HT1080 (cell line): ENCODE results near the gene PALM. TPM values are rescaled to one million over a fixed set of nuclear protein-coding genes. Genes with fewer than 3 reads are reported as not detected.

ENCODE experiments used
- DNase-seq: peaks from one replicate; pipeline ENCODE4 v3.0.0-alpha.2; 2015; ENCODE audit warnings: low read depth
- total RNA-seq: library from RNA; depleted of rRNA; stranded (reverse); fragments of >200 nt; shearing (Covaris generic); gene quantifications from 2 replicates; pipeline ENCODE4 v1.2.3, GENCODE V29; 2014

PALM gene
- total RNA-seq, 1 experiment from 2014 or later: not detected

DNA sequence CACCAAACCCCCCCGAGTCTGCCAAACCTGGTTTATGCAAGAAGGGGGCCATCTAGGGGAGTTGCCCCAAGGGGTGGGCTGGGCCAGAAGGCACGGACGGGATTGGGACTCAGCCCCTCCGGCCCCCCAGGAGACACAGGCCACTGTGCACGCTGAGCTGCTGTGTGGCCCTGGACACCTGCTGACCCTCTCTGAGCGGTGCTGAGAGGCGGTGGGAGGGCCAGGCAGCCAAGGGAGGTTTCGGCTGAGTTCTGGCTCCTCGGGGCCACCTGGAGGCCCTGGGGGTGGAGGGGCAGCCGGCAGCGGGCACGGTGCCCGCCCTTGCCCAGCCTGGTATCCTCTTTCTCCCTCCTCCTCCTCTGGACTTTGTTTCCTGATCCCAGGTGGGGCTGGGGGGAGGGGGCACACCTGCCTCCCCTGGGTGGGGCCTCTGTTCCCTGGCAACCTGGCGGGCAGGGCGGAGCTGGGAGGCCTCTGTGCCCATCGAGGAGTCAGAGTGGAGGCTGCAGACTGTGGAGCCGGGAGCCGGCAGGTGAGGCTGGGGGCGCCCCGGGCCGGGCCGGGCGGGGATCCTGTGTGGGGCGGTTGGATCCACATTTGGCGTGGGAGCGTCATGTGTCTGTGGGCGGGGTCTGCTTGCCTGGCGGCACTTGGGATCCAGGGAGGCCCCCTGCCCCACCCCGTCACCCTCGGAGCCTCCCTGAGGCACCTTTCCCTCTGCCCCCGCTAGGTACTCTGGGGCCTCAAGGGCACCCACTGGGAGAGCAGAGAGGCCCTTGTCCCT is 42.1 kb downstream of the PALM start, which contains the start of gene MISP:
Gene MISP, plus strand, starts transcription at position 473 of the 784 bp plus-strand sequence. CDS start 5,835 bp downstream, outside the sequence.
- no peak for DNase-seq

DNA sequence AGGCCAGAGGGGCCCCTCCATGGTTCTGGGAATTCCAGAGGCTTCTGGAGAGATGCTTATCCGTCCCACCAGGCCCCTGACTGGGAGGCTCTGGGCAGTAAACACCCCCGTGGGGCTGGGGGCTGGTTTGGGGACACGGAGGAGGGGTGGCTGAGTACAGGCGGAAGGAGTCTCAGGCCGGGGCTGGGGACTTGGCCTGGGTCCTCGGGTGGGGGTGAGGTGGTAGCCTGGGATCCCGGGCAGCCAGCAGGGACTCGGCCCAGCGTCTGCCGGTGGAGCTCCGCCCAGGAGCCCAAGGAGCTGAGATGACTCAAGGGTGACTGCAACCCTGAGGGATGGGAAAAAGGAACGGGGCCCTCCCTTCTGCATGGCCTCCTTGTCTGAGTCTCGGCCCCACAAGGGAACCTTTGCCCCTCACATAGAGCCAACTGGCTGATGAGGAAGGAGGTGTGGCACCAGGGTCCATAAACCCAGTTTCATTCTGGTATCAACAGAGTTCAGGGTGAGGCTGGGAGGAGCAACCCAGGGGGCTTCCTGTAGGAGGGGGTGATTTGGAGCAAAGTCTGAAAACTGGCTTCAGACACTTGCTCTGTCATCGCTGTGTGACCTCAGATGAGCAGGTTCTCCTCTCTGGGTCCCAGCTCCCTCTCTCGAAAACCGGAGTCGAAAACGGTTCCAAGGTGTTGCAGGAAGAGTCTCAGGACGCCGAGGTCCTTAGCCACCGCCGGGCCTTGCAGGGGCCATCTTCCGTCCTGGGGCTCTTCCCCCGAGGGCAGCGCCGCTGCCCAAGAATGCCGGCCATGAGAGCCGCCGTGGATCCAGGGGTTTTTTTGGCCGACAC is 43.0 kb downstream of the PALM start:
- DNase-seq: peak; percentile 79

DNA sequence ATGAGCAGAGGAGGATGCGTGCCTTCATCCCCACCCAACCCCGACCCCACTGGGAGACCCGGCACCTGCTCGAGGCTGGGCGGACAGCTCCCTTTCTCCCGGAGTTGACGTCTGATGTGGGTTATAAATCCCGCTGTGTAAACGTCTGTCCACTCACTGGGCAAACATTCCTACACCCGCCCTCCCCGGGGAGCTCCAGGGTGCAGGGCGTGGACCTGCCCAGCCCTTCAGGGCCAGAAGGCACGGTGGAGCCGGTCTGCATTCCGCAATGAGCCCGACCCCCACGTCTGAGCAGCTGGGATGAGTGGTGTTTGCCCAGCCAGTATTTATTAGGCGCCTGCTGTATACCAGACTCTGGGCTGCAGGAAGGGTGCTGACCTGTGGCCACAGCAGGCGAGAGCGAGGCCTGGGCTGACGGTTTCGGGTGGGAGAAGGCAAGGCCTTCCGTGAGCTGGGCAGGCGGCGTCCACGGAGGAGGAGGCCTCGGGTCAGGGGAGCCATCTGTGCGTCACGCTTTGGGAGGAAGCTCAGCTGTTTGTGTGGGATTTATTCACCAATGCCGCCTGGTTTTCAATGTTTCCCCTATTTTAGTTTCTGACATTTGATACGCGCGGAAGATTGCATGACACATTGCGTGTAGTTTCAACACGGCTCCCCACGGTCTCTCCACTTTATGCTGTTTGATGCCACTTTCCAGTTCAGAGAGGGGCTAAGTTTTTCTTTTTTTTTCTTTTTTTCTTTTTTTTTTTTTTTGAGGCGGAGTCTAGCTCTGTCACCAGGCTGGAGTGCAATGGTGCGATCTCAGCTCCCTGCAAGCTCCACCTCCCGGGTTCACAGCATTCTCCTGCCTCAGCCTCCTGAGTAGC is 44.1 kb downstream of the PALM start:
- DNase-seq: peak; percentile 72

DNA sequence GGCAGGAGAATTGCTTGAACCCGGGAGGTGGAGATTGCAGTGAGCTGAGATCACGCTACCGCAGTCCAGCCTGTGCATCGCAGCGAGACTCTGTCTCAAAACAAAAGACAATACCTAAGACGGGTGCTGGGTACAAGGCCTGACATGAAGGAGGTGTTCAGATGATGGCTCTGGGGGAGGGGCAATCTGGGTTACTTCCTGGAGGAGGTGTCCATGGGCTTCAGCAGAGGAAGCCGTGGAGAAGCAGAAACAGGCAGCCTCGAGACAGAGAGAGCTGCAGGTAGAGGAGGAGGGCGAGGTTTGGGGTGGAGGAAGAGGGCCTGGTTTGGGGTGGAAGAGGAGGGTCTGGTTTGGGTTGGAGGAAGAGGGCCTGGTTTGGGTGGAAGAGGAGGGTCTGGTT is 45.8 kb downstream of the PALM start:
- no peak for DNase-seq

DNA sequence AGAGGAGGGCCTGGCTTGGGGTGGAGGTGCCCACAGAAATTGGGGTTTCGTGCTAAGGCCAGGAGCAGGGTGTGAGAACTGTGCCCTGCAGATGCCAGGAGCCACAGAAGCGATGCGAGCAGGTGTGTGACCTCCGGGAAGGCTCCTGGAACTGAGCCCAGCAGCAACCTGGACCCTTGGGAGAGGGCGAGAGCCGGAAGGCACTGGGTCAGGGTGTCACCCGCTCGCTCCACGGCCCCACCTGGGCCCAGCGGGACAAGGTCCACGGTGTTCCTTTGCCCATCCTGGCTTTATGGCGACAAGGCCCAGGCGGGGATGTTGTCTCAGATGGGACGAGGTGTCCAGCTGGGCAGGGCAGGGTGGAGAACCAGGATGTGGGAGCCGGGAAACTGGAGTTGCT is 46.3 kb downstream of the PALM start:
- DNase-seq: no peak

DNA sequence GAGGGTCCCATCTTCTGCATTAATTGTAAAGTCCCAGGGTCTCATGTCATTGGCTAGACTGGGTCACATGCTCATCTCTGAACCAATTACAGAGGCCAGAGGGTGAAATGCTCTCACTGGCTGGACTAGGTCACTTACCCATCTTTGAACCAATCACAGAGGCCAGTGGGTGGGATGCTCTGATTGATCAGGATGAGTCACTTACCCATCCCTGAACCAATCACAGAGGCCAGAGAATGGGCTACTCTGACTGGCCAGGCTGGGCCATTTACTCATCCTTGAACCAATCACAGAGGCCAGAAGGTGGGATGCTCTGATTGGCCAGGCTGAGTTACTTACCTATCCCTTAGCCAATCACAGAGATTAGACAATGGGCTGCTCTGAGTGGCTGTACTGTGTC is 47.5 kb downstream of the PALM start:
- peak; percentile 52 for DNase-seq

DNA sequence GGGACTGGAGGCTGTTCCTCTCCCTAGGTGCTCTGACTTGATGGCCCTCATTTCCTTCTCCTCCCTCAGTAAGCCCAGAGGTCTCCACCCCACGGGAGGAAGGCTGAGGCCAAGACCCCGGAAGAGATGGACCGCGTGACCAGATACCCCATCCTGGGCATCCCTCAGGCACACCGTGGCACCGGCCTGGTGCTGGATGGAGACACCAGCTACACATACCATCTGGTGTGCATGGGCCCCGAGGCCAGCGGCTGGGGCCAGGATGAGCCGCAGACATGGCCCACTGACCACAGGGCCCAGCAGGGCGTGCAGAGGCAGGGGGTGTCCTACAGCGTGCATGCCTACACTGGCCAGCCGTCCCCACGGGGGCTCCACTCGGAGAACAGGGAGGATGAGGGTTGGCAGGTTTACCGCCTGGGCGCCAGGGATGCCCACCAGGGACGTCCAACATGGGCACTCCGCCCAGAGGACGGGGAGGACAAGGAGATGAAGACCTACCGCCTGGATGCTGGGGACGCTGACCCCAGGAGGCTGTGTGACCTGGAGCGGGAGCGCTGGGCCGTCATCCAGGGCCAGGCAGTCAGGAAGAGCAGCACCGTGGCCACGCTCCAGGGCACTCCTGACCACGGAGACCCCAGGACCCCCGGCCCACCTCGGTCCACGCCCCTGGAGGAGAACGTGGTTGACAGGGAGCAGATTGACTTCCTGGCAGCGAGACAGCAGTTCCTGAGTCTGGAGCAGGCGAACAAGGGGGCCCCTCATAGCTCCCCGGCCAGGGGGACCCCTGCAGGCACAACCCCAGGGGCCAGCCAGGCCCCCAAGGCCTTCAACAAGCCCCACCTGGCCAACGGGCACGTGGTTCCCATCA is 48.3 kb downstream of the PALM start:
- no peak for DNase-seq

DNA sequence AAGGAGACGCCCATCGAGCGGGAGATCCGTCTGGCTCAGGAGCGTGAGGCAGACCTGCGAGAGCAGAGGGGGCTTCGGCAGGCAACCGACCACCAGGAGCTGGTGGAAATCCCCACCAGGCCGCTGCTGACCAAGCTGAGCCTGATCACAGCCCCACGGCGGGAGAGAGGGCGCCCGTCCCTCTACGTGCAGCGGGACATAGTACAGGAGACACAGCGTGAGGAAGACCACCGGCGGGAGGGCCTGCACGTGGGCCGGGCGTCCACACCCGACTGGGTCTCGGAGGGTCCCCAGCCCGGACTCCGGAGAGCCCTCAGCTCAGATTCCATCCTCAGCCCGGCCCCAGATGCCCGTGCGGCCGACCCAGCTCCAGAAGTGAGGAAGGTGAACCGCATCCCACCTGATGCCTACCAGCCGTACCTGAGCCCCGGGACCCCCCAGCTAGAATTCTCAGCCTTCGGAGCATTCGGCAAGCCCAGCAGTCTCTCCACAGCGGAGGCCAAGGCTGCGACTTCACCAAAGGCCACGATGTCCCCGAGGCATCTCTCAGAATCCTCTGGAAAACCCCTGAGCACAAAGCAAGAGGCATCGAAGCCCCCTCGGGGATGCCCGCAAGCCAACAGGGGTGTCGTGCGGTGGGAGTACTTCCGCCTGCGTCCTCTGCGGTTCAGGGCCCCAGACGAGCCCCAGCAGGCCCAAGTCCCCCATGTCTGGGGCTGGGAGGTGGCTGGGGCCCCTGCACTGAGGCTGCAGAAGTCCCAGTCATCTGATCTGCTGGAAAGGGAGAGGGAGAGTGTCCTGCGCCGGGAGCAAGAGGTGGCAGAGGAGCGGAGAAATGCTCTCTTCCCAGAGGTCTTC is 49.3 kb downstream of the PALM start:
- DNase-seq: no peak

DNA sequence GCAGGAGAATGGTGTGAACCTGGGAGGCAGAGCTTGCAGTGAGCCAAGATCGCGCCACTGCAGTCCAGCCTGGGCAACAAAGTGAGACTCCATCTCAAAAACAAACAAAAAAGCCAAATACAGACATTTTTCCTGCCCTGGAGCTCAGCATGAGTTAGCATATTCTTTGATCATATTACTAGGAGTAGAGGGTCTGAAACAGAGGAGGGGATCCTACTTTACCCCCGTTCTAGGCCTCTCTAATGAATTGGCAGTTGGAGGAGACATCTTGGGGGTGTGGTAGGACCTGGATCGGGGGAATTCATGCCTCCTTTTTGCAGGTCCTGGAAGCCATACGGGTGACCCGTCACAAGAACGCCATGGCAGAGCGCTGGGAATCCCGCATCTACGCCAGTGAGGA is 54.4 kb downstream of the PALM start:
- no peak for DNase-seq

DNA sequence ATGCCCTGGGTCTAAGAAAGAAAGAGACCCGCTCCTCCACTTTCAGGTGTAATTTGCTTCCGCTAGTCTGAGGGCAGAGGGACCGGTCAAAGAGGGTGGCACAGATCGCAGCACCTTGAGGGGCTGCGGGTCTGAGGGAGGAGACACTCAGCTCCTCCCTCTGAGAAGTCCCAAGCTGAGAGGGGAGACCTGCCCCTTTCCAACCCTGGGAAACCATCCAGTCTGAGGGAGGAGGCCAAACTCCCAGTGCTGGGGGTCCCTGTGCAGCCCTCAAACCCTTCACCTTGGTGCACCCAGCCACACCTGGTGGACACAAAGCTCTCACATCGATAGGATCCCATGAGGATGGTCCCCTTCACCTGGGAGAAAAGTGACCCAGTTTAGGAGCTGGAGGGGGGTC is 55.1 kb downstream of the PALM start:
- DNase-seq: no peak

DNA sequence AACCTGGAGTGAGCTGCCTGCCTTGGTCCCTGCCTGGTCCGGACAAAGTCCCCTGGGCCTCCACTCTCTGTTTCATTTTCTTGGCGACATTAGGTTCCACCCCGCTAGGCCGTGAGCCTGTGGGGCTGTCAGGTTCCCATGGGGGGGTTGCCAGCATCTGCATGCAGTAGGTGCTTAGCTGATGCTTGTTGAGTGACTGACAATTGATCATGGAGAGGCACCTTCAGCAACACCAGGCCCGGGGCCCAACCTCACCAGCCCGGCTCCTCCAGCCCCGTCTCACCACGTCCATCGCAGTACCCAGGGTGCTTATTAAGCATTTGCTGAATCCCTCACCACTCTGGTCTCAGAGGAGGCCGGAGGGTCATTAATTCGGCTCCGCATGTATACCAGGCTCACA is 55.6 kb downstream of the PALM start:
- DNase-seq: no peak

DNA sequence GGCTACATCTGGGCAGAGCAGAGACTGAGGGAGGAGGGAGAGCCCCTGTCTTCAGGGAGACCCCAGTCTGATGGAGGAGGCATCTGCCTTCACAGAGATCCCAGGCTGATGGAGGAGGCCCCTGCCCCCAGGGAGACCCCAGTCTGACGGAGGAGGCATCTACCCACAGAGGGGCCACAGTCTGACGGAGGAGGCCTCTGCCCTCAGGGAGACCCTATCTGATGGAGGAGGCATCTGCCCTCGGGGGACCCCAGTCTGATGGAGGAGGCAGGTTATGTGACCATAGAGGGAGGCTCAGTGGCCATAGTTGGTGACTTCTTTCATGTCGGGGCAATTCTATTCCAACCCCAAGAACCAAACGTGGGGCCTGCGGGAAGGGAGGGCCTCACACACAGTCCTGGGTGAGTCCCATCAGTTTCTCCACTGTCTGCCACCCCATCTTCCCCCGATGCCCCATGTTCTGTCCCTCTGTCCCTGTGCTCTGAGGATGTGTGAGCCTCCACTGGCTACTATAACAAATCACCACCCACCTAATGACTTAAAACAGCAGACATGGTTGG is 56.5 kb downstream of the PALM start:
- no peak for DNase-seq

DNA sequence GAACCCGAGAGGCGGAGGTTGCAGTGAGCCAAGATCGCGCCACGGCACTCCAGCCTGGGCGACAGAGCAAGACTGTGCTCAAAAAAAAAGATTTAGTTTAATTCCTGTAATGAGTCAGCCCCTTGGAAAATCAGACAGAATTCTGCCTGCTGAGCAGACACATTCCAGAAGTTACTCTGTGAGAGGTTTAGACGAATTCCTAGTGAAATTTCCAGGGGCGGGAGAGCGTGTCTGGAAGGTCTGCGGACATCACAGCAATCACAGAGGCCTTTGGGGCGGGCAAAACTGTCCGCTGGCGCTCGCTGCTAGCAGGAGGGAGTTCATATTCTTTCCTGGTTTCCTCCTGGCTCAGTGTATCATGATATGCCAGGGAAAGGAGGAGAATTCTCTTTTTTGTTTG is 59.7 kb downstream of the PALM start:
- peak; percentile 29 for DNase-seq

DNA sequence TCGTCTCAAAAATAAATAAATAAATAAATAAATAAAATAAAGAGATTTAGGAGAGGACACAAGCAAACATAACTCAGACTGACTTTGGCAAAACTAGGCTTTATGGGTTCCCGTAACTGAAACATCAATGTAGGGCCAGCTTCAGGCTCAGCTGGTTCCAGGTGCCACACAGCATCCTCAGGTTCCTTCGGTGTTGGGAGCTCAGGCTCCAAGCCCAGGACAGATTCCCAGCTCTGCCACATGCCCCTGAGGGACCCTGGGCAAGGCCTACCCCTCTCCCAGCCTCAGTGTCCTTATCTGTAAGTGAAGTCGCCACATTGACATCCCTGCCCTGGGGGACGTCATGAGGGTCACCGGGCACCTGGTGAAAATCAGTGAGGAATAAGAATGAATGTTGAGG is 60.9 kb downstream of the PALM start:
- no peak for DNase-seq

DNA sequence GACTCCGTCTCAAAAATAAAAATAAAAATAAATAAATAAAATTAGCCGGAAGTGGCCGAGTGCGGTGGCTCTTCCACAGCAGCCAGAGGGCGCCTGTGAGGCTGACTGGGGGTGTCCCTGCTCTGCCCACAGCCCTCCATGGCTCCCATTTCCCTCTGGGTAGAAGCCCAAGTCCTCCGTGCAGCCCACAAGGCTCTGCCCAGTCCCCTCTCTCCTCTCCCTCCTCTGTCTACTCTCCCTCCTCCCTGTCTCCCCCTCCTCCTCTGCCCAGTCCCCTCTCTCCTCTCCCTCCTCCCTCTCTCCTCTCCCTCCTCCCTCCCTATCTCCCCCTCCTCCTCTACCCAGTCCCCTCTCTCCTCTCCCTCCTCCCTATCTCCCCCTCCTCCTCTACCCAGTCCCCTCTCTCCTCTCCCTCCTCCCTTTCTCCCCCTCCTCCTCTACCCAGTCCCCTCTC is 62.6 kb downstream of the PALM start:
- DNase-seq: peak; percentile 42

DNA sequence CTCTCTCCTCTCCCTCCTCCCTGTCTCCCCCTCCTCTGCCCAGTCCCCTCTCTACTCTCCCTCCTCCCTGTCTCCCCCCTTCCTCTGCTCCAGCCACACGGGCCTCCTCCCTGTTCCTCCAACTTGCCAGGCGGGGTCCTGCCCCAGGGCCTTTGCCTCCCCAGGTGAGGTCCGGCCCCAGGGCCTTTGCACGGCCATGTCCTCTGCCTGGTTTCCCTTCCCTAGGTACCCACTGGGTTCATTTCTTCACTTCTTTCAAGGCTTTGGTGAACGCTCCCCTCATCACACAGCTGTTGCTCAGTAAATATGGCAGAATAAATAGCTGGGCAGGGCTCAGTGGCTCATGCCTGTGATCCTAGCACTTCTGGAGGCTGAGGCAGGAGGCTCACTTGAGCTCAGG is 63.3 kb downstream of the PALM start:
- no peak for DNase-seq

DNA sequence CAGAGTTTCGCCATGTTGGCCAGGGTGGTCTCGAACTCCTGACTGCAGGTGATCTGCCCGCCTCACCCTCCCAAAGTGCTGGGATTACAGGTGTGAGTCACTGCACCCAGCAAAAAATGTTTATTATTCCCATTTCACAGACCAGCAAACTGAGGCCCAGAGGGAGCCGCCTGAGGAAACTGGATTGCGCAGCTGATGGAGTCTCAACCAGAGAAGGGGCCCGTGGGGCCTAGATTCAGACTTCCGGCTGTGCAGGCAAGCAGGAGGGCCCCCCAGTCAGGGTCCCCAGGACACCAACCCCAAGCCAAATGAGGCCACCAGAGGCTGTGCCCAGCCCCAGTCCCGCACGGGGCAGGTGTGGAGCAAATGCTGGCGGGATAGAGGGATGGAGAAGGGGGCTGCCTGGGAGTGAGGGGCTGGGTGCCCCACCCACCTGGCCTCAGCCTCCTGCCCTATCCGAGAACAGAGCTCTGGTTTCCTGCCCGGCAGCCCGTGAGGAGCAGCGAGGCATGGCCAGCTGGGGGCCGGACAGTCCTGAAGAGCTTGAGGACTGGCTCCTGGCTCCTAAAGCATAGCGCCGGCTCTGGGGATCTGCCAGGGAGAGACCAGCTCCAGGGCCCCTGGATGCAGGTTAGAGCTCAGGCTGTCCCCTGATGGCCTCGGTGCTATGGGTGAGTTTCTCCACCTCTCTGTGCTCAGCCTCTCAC is 64.1 kb downstream of the PALM start:
- no peak for DNase-seq

DNA sequence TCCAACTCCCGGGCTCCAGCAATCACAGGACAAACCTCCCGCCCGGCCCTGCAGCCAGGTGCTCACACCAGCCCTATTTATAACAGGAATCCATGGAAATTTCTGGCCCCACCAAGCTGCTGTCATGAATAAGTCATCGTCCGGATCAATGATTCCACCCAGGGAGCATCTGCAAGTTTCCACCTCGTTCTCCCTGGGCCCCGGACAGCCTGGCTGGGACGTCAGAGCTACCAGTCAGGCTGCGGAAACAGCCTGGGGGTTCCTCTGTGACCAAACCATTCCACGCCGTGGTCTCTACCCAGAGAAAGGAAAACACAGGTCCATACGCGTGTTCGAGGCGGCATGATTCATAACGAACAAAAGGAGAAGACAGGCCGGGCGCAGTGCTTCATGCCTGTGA is 67.8 kb downstream of the PALM start:
- no peak for DNase-seq
